Loucy (cell line): ENCODE data around the gene ALG5.

Experiments used
- H2AFZ ChIP-seq: fragments of 200-600 bp; sonication (generic); 2 replicates; pipeline ENCODE4 v1.6.0; 2016; ENCODE audit warnings: antibody characterized with exemption, mild to moderate bottlenecking, low read length, moderate library complexity
- H3F3A ChIP-seq: fragments of 200-600 bp; 2 replicates; pipeline ENCODE4 v1.6.0; 2016; ENCODE audit warnings: antibody characterized with exemption, low read depth, mild to moderate bottlenecking
- H3K27me3 ChIP-seq: fragments of 200-600 bp; sonication (generic); 2 replicates; pipeline ENCODE4 v1.6.1; 2014; ENCODE audit warnings: low read length, mild to moderate bottlenecking; ENCODE audit not compliant: insufficient read depth, poor library complexity, severe bottlenecking
- H3K36me3 ChIP-seq: fragments of 200-600 bp; sonication (generic); 2 replicates; pipeline ENCODE4 v1.6.1; 2016; ENCODE audit warnings: low read length; ENCODE audit not compliant: insufficient read depth
- H3K4me1 ChIP-seq: fragments of 200-600 bp; sonication (generic); 2 replicates; pipeline ENCODE4 v1.5.1; 2014; ENCODE audit warnings: low read length, mild to moderate bottlenecking; ENCODE audit not compliant: insufficient read depth, poor library complexity, severe bottlenecking
- H3K4me2 ChIP-seq: fragments of 200-600 bp; sonication (generic); 2 replicates; pipeline ENCODE4 v1.6.0; 2014; ENCODE audit warnings: antibody characterized with exemption, low read length, low read depth, mild to moderate bottlenecking; ENCODE audit not compliant: poor library complexity, severe bottlenecking
- H3K4me3 ChIP-seq: fragments of 200-600 bp; sonication (generic); 2 replicates; pipeline ENCODE4 v1.5.1; 2014; ENCODE audit warnings: low read length, mild to moderate bottlenecking, mixed read lengths; ENCODE audit not compliant: poor library complexity, severe bottlenecking
- H3K79me2 ChIP-seq: fragments of 200-600 bp; sonication (generic); 2 replicates; pipeline ENCODE4 v1.6.1; 2014; ENCODE audit warnings: low read length; ENCODE audit not compliant: insufficient read depth
- H3K9ac ChIP-seq: fragments of 200-600 bp; sonication (generic); 2 replicates; pipeline ENCODE4 v1.6.0; 2014; ENCODE audit warnings: mild to moderate bottlenecking, low read depth, low read length, moderate library complexity; ENCODE audit not compliant: poor library complexity, severe bottlenecking
- H3K9me2 ChIP-seq: fragments of 200-600 bp; sonication (generic); replicated peaks from 2 replicates; pipeline ENCODE4 v1.6.1; 2016; ENCODE audit warnings: low read depth, low read length, mixed read lengths
- H3K9me3 ChIP-seq: fragments of 200-600 bp; sonication (generic); 2 replicates; pipeline ENCODE4 v1.6.1; 2014; ENCODE audit warnings: mild to moderate bottlenecking, antibody characterized with exemption, low read length, low read depth; ENCODE audit not compliant: insufficient read depth
- H4K20me1 ChIP-seq: fragments of 200-600 bp; sonication (generic); 2 replicates; pipeline ENCODE4 v1.6.0; 2014; ENCODE audit warnings: antibody characterized with exemption, low read length, mild to moderate bottlenecking; ENCODE audit not compliant: insufficient read depth, poor library complexity, severe bottlenecking
- CTCF ChIP-seq: fragments of 200-600 bp; sonication (generic); conservative IDR thresholded peaks from 2 replicates; pipeline ENCODE4 v1.5.1; 2014; ENCODE audit warnings: mild to moderate bottlenecking, antibody characterized with exemption, low read length
- EZH2phosphoT487 ChIP-seq: fragments of 200-600 bp; IDR thresholded peaks from 2 replicates; pipeline ENCODE4 v1.6.1; 2018; ENCODE audit warnings: antibody characterized with exemption, mild to moderate bottlenecking, moderate library complexity, borderline replicate concordance

Gene ALG5

GRCh38 chr13:36998624-36999041 is 507 bp downstream of the ALG5 start:
- Histone ChIP-seq H3K9me3 (no peaks in the 10 kb centered on the region), H3K79me2 (peaks cover 72% of the 10 kb centered on the region), H3F3A (0 out of 2 replicates have a peak, but pooled peaks cover 3% of the 10 kb centered on the region), H4K20me1 (peaks cover 56% of the 10 kb centered on the region), H3K4me3 (peak overlapping the region; percentile 95), H3K4me1 (peaks cover 51% of the 10 kb centered on the region), H3K27me3 (no peaks in the 10 kb centered on the region), H2AFZ (peak overlapping the region; percentile 89), H3K9me2 (no peaks in the 10 kb centered on the region), H3K36me3 (peaks cover 23% of the 10 kb centered on the region; the same call in 1 of the 2 replicates), H3K4me2 (peak overlapping the region; percentile 98), H3K9ac (peak overlapping the region; percentile 99)
- TF ChIP-seq CTCF (no peak), EZH2phosphoT487 (no peak)

GRCh38 chr13:36997716-36998427 is 1.3 kb downstream of the ALG5 start:
- Histone ChIP-seq H3K27me3 (no peaks in the 10 kb centered on the region), H3K9me3 (no peaks in the 10 kb centered on the region), H4K20me1 (peaks cover 48% of the 10 kb centered on the region), H3K4me2 (peak overlapping the region; percentile 98), H3K79me2 (peaks cover 64% of the 10 kb centered on the region), H3K9me2 (no peaks in the 10 kb centered on the region), H3K36me3 (peaks cover 23% of the 10 kb centered on the region), H3K9ac (peak overlapping the region; percentile 99), H3K4me1 (peaks cover 44% of the 10 kb centered on the region), H3F3A (0 out of 2 replicates have a peak, but pooled peaks cover 3% of the 10 kb centered on the region), H3K4me3 (peak overlapping the region; percentile 95), H2AFZ (no peak overlapping the region; the same call in 1 of the 2 replicates)
- TF ChIP-seq EZH2phosphoT487, result no peak
- TF ChIP-seq CTCF, result no peak

- H4K20me1 ChIP-seq, result peaks cover 18% of the 10 kb centered on the region
- H3F3A ChIP-seq, result no peaks in the 10 kb centered on the region
- H3K36me3 ChIP-seq, result peaks cover 60% of the 10 kb centered on the region
- no peak overlapping the region for H3K4me3 ChIP-seq
- H3K9ac ChIP-seq, result no peak overlapping the region
- no peak overlapping the region for H2AFZ ChIP-seq
- TF ChIP-seq EZH2phosphoT487 (no peak), CTCF (no peak)
- no peaks in the 10 kb centered on the region for H3K27me3 ChIP-seq
- H3K4me1 ChIP-seq, result peaks cover 16% of the 10 kb centered on the region
- no peaks in the 10 kb centered on the region for H3K9me3 ChIP-seq
- no peaks in the 10 kb centered on the region for H3K9me2 ChIP-seq
- H3K4me2 ChIP-seq, result no peak overlapping the region
- peaks cover 31% of the 10 kb centered on the region for H3K79me2 ChIP-seq
These were observed 6.8 kb downstream of the ALG5 start for GRCh38 chr13:36992362-36992761.
